Caco-2 (cell line): ENCODE results near the gene NRXN3. TPM values are rescaled to one million over a fixed set of nuclear protein-coding genes. Genes with fewer than 3 reads are reported as not detected.

Experiments used
- BruUV-seq: library from RNA; stranded (reverse); fragments of 400-500 nt; replicated peaks from 2 replicates; lab custom pipeline; 2021; lab: Mats Ljungman, UMichigan
- CTCF ChIA-PET: fragments of 300-600 bp; sonication (Branson Sonifier 250); formaldehyde crosslinking; loops from one replicate; lab custom pipeline; 2022; ENCODE audit warnings: antibody characterized with exemption; lab: Charles Lee
- POLR2A ChIA-PET: fragments of 300-600 bp; sonication (Branson Sonifier 250); formaldehyde crosslinking; loops from one replicate; lab custom pipeline; 2022; ENCODE audit warnings: antibody characterized with exemption; lab: Charles Lee
- DNase-seq, 2 experiments: peaks; one replicate each; pipeline versions ENCODE4 v3.0.0 to v3.0.0-alpha.2; 2020 to 2022
- H3K27me3 ChIP-seq: replicated peaks from 2 replicates; pipeline ENCODE4 v1.6.0; 2011; ENCODE audit warnings: low read length; ENCODE audit not compliant: control insufficient read depth, insufficient read depth
- H3K36me3 ChIP-seq: 2 replicates; pipeline ENCODE4 v1.5.1; 2011; ENCODE audit warnings: low read length; ENCODE audit not compliant: control insufficient read depth, insufficient read depth
- H3K4me1 ChIP-seq: fragments of 250-450 bp; sonication (Bioruptor Pico); 2 replicates; pipeline ENCODE4 v1.5.1; 2020; ENCODE audit warnings: mild to moderate bottlenecking
- H3K4me3 ChIP-seq: 2 replicates; pipeline ENCODE4 v1.5.1; 2011; ENCODE audit warnings: low read depth, mild to moderate bottlenecking, control low read depth, low read length
- H3K9me3 ChIP-seq: fragments of 250-450 bp; sonication (Bioruptor Pico); 2 replicates; pipeline ENCODE4 v1.5.1; 2020; ENCODE audit warnings: mild to moderate bottlenecking, moderate library complexity
- H3K27ac Mint-ChIP-seq: one replicate; pipeline ENCODE4 v1.8.0; 2022; ENCODE audit warnings: mixed read lengths; ENCODE audit not compliant: unreplicated experiment
- H3K27me3 Mint-ChIP-seq: one replicate; pipeline ENCODE4 v1.8.0; 2022; ENCODE audit warnings: mixed read lengths; ENCODE audit not compliant: insufficient read depth, unreplicated experiment
- H3K36me3 Mint-ChIP-seq: one replicate; pipeline ENCODE4 v1.8.0; 2022; ENCODE audit warnings: mild to moderate bottlenecking, mixed read lengths; ENCODE audit not compliant: insufficient read depth, unreplicated experiment
- H3K4me1 Mint-ChIP-seq: one replicate; pipeline ENCODE4 v1.8.0; 2022; ENCODE audit warnings: low read depth, mixed read lengths; ENCODE audit not compliant: unreplicated experiment
- H3K4me3 Mint-ChIP-seq: one replicate; pipeline ENCODE4 v1.8.0; 2022; ENCODE audit warnings: mild to moderate bottlenecking, moderate library complexity, mixed read lengths; ENCODE audit not compliant: unreplicated experiment
- H3K9me3 Mint-ChIP-seq: one replicate; pipeline ENCODE4 v1.8.0; 2022; ENCODE audit warnings: mixed read lengths; ENCODE audit not compliant: unreplicated experiment
- intact Hi-C: fragments of 100-400 bp; cut with micrococcal nuclease; formaldehyde crosslinking; loops from one replicate; pipeline ENCODE4 v1.10.0; 2022; ENCODE audit not compliant: unreplicated experiment
- total RNA-seq: library from RNA; stranded (reverse); gene quantifications from 2 replicates; pipeline ENCODE4 v1.2.3, GENCODE V29; 2022
- TF ChIP-seq, protein P1 (sequence below), 2 experiments: fragments of 200-600 bp in 1 of 2; IDR thresholded peaks; 1 replicate in 1 of 2; 2 replicates in 1 of 2; pipeline versions ENCODE4 v1.5.1 to v1.8.0; 2011 to 2022; ENCODE audit warnings: antibody characterized with exemption in 1 of 2, control low read depth in 1 of 2, inconsistent platforms in 1 of 2, low read depth in 1 of 2, low read length in 1 of 2, mild to moderate bottlenecking in 1 of 2, moderate library complexity in 1 of 2; ENCODE audit not compliant: insufficient read depth in 1 of 2, severe bottlenecking in 1 of 2, unreplicated experiment in 1 of 2

The NRXN3 gene
- total RNA-seq, 1 experiment from 2014 or later = 12.4 TPM

- no peaks in the 10 kb centered on the region for H3K27me3 Mint-ChIP-seq
- intact Hi-C loops = no loop called here
- H3K4me1 Mint-ChIP-seq = peaks cover 7% of the 10 kb centered on the region
- TF ChIP-seq, protein P1, sequence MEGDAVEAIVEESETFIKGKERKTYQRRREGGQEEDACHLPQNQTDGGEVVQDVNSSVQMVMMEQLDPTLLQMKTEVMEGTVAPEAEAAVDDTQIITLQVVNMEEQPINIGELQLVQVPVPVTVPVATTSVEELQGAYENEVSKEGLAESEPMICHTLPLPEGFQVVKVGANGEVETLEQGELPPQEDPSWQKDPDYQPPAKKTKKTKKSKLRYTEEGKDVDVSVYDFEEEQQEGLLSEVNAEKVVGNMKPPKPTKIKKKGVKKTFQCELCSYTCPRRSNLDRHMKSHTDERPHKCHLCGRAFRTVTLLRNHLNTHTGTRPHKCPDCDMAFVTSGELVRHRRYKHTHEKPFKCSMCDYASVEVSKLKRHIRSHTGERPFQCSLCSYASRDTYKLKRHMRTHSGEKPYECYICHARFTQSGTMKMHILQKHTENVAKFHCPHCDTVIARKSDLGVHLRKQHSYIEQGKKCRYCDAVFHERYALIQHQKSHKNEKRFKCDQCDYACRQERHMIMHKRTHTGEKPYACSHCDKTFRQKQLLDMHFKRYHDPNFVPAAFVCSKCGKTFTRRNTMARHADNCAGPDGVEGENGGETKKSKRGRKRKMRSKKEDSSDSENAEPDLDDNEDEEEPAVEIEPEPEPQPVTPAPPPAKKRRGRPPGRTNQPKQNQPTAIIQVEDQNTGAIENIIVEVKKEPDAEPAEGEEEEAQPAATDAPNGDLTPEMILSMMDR (IDR thresholded peaks at IDR 0.05; ENCODE audit: insufficient read depth in 1 of 2, low read depth in 1 of 2, low read length in 1 of 2, severe bottlenecking in 1 of 2, unreplicated experiment in 1 of 2) = no peak
- no peak overlapping the region for H3K4me3 Mint-ChIP-seq
- DNase-seq = no peak
- ChIA-PET POLR2A (no interaction called here), CTCF (no interaction called here)
- no TSS peak for BruUV-seq
- no peaks in the 10 kb centered on the region for H3K27me3 ChIP-seq
- H3K36me3 Mint-ChIP-seq = no peaks in the 10 kb centered on the region
- H3K9me3 ChIP-seq = no peaks in the 10 kb centered on the region
- H3K9me3 Mint-ChIP-seq = no peaks in the 10 kb centered on the region
- H3K36me3 ChIP-seq = no peaks in the 10 kb centered on the region
- no peaks in the 10 kb centered on the region for H3K4me1 ChIP-seq
- no peak overlapping the region for H3K4me3 ChIP-seq
- no peak overlapping the region for H3K27ac Mint-ChIP-seq
Measured at GRCh38 chr14:79829405-79830166, 1659.4 kb downstream of the NRXN3 start.

DNA sequence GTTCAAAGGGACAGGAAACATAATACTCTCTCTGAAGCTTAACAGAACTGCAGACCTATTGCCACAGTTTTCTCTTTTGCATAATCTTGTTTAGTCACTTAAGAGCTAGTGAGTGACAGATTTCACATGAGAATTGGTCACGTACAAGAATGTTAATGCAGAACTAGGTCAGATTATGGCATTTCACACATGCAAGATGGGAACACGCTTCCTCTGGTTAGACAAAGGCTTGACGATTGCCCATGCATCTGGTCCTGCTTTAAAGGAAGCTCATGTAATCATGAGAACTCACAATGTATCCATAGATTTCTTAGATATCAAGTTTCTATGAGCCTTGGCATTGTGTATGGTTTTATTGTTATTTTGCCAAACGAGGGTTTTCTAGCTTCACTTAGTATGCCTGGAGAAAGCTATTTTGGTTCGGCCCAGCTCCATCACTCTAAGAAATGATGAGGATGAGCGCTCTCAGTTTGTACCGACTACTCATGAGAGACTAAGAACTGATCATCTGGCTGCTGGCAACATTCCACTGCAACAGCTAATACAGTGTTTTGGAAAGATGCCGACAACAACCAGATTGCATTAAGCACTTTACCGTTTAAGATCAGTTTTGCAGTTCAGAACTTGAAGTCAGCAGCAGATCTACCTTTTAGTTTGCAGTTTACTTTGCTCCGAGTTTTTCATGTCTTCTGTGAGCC lies 1661.2 kb downstream of the NRXN3 start:
- Mint-ChIP-seq H3K4me3 (no peak overlapping the region), H3K36me3 (no peaks in the 10 kb centered on the region), H3K9me3 (no peaks in the 10 kb centered on the region), H3K27ac (no peak overlapping the region), H3K4me1 (no peaks in the 10 kb centered on the region), H3K27me3 (no peaks in the 10 kb centered on the region)
- no TSS peak for BruUV-seq
- intact Hi-C loops = no loop called here
- Histone ChIP-seq H3K4me3 (no peak overlapping the region), H3K36me3 (no peaks in the 10 kb centered on the region), H3K4me1 (no peaks in the 10 kb centered on the region), H3K9me3 (no peaks in the 10 kb centered on the region), H3K27me3 (no peaks in the 10 kb centered on the region)
- POLR2A ChIA-PET = no interaction called here
- DNase-seq = no peak
- CTCF ChIA-PET = no interaction called here
- TF ChIP-seq, protein P1 (IDR thresholded peaks at IDR 0.05; ENCODE audit: insufficient read depth in 1 of 2, low read depth in 1 of 2, low read length in 1 of 2, severe bottlenecking in 1 of 2, unreplicated experiment in 1 of 2) = no peak

- TF ChIP-seq, protein P1 (IDR thresholded peaks at IDR 0.05; ENCODE audit: insufficient read depth in 1 of 2, low read depth in 1 of 2, low read length in 1 of 2, severe bottlenecking in 1 of 2, unreplicated experiment in 1 of 2) = no peak
- intact Hi-C loops = no loop called here
- ChIA-PET CTCF (no interaction called here), POLR2A (no interaction called here)
- H3K36me3 ChIP-seq = no peaks in the 10 kb centered on the region
- no TSS peak for BruUV-seq
- no peaks in the 10 kb centered on the region for H3K9me3 Mint-ChIP-seq
- H3K4me3 Mint-ChIP-seq = no peak overlapping the region
- no peaks in the 10 kb centered on the region for H3K27me3 Mint-ChIP-seq
- H3K4me3 ChIP-seq = no peak overlapping the region
- H3K4me1 Mint-ChIP-seq = no peaks in the 10 kb centered on the region
- no peaks in the 10 kb centered on the region for H3K9me3 ChIP-seq
- no peak for DNase-seq
- no peak overlapping the region for H3K27ac Mint-ChIP-seq
- no peaks in the 10 kb centered on the region for H3K27me3 ChIP-seq
- no peaks in the 10 kb centered on the region for H3K4me1 ChIP-seq
- no peaks in the 10 kb centered on the region for H3K36me3 Mint-ChIP-seq
Measured at GRCh38 chr14:79833781-79834180, 1663.6 kb downstream of the NRXN3 start.
